GM18870 (cell line): ENCODE data around the gene NTRK2.

Experiments
- ATAC-seq: cut with Tn5 transposase; IDR thresholded peaks from one replicate; pipeline ENCODE4 v1.9.1; 2021; ENCODE audit warnings: moderate library complexity; ENCODE audit not compliant: unreplicated experiment

NTRK2 gene

GRCh38 chr9:84669288-84670137 is at the start of gene NTRK2:
NTRK2 (plus strand) TSS chr9:84669729; CDS start chr9:84670749, 1,020 bp downstream.
- ATAC-seq, result no peak

DNA sequence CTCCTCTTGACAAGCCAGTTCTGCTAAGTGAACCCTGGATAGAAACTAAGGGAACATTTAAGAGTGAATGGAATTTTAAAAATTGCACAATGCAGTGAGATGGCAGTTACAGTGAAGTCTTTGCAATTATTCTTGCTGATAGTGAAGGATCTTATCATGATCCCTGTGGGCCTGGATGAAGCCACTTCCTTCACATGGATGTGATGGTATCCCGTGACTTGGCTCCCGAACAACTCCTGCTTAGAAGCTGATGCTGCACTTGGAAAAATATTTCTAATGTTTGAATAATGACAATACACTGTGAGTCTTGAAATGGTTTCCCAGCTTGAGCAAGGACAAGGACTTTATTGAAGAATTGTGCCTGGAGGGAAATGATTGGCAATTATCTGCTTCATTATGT is 49.2 kb upstream of the NTRK2 start:
- ATAC-seq, result no peak

DNA sequence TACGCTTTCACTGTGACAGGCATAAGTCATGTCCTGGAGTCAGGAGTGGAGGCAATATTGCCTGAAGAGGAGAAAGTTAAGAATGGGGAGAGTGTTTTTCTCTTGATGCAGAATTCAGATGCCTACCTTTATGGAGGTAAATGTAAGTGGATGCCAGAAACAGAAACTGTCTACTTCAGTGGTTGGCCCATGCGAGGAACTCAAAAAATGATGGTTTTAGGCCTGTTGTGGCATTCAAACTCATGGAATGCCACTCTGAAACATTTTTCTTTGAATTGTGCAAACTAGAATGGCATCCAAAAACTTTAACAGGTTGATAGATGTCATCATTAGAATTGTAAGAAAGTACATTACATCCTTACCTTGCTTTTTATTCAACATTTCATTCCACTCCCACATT is 47.7 kb upstream of the NTRK2 start:
- ATAC-seq, result no peak

- no peak for ATAC-seq
Measured at GRCh38 chr9:84622981-84623380, 46.5 kb upstream of the NTRK2 start.

GRCh38 chr9:84636436-84636835 is 33.1 kb upstream of the NTRK2 start:
- no peak for ATAC-seq

DNA sequence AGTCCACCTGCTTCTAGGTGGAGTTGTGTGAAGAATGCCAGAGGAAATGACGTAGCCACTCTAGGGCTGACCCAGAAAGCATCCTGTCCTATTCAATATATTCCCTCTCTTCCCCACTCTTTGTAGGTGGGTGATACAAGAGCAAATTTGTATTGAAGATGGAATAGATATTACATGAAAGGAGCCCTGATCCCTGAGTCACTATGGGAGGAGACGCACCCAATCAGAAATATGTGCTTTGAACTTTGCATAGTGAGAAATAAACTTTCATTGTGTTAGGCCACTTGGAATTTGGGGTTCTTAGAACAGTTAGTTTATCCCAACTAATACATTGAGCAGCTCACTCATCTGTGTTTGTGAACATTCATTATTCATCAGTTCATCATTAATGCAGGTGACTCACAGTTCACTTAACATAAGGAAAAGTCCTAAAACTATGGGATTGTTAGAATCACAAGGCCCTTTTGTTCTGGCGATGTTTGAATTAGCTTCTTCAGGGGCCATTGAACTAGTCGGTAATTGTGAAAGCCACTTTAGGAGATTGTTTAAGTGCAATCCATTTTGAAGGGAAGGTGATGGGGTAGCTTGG is 26.9 kb upstream of the NTRK2 start:
- no peak for ATAC-seq

- no peak for ATAC-seq
Measured at GRCh38 chr9:84647699-84648098, 21.8 kb upstream of the NTRK2 start.

DNA sequence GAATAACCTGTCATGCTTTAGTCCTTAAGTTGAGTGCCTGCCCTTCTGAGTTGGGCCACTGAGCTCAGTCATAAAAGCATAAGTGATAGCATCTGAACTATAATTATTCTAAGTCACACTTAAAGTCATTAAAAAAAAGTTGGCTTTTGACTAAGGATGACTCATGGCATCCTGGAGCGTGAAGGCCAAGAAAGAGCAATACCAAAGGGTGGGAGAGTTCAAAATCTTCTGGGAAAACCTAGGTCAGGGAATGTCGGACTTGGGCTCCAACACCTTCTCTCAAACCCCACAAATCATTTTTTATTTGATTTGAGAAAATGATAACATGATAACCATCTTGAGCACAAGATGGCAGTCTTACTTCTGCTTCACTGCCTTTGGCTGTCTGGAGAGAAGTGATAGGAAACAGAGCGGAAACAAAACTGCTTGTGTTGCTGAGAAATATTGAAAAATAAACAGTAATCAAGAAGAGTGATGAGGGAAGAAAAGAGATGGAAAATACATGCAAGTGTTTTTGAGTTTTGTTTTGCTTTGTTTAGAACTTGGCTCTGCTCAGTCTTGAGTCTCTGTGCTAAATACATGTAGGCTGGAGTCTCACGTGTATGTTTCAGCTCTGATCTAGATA is 16.9 kb upstream of the NTRK2 start:
- no peak for ATAC-seq

DNA sequence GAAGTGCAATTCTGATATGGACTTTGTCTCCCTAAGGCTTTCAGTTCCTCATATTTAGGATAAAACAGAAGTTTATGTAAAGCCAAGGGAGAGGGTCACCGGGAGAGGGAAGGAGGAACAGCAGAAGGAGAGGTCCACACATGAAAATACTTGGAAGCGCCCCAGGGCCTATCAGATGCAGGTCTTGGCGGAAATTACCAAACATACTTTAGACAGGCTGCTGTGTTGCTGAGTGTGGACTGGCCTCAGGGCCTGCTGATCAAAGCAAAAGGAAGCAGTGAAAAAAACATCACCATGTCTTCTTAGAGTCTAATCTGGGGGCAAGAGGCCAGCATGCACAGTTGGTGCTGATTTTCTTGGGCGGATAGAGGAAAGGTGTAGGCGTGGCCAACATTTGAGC is 14.1 kb upstream of the NTRK2 start:
- ATAC-seq, result no peak

GRCh38 chr9:84659313-84659712 is 10.2 kb upstream of the NTRK2 start:
- no peak for ATAC-seq

GRCh38 chr9:84659773-84660172 is 9.8 kb upstream of the NTRK2 start:
- ATAC-seq, result no peak

GRCh38 chr9:84667571-84668195 is 1.8 kb upstream of the NTRK2 start:
- ATAC-seq, result no peak

DNA sequence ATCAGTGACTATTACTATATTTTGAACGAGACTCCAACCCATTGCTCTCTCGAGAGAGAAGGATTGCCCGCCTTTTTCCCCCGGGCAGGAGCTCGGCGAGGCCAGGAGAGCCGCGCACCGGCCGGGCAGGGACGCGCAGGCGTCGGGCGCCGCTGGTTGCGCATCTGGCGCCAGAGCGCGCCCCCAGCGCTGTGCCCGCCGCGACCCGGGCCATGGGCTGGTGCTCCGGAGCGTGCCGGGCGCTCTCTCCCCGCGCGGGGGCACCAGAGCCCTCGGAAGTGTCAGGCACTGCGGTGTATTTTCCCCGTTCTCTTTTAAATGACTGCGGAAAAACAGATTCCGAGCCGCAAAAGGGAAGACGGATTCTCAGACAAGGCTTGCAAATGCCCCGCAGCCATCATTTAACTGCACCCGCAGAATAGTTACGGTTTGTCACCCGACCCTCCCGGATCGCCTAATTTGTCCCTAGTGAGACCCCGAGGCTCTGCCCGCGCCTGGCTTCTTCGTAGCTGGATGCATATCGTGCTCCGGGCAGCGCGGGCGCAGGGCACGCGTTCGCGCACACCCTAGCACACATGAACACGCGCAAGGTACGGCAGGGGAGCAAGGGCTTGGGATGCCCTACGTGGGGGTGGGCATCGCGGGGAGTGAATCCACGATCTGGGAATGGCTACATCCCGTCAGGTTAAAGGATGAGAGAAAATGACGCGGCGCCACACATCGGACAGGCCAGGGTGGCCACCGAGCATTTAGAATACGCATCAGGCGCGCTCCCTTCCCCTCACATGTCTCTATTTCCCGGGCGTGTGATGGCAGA is 1.1 kb upstream of the NTRK2 start:
- ATAC-seq, result no peak

GRCh38 chr9:84669013-84669287 is 579 bp upstream of the NTRK2 start:
- no peak for ATAC-seq

DNA sequence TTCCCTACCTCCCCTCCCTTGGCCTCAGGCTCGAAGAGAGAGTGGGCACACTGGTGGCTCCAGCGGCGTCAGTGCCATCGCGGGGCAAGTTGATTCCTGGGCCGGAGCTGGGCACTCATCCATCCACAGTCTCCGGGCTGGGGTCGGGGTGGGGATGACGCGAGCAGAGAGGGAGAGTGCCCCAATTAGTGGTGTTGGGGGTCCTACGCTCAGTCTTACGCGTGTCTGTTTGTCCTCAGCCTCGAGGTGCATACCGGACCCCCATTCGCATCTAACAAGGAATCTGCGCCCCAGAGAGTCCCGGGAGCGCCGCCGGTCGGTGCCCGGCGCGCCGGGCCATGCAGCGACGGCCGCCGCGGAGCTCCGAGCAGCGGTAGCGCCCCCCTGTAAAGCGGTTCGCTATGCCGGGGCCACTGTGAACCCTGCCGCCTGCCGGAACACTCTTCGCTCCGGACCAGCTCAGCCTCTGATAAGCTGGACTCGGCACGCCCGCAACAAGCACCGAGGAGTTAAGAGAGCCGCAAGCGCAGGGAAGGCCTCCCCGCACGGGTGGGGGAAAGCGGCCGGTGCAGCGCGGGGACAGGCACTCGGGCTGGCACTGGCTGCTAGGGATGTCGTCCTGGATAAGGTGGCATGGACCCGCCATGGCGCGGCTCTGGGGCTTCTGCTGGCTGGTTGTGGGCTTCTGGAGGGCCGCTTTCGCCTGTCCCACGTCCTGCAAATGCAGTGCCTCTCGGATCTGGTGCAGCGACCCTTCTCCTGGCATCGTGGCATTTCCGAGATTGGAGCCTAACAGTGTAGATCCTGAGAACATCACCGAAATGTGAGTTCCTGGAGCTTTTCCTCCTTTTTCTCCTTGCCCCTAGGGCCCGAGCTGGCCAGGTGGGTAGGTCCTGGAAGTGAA is 861 bp downstream of the NTRK2 start:
- no peak for ATAC-seq

DNA sequence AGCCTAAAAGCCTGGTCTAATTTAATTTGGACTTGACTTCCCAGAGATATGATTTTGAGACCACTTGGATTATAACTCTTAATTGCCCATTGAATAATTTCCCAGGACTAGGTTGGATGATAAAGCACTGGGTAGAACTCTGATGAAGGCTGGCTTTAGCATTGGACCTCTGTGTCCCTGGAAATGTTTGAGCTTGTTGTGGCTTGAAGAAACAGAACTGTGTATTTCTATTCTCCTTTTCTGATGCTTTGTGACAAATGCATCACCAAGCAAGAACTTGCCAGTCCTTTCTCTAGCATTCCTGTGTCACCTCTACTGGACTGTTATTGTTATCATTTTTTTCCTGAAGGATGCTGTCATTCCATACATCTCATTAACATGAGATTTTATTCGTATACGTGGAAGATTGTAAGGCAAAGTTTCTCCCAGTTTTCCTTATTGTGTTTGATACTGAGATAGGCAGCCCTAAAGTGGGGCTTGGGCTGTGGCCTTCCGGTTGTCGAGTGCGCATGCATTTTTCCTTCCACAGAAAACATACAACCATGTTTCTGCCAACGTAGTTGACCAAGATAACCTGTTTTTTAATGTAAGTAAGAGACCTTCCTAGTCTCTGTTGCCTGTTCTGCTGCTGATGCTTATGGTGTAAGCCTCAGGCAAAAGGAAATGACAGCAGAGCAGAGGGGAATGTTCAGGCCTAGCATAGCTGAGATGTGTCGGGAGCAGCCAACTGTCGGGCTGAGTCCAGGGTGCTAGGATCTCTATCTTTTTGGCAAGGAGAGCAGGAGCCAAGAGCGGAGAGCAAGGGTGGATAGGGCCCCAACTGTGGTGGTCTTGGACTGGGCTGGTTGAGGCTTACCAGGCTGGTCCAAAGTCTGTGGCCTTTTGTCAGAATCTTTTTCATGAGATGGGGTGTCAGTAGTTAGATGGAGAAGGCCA is 2.3 kb downstream of the NTRK2 start:
- ATAC-seq, result no peak

DNA sequence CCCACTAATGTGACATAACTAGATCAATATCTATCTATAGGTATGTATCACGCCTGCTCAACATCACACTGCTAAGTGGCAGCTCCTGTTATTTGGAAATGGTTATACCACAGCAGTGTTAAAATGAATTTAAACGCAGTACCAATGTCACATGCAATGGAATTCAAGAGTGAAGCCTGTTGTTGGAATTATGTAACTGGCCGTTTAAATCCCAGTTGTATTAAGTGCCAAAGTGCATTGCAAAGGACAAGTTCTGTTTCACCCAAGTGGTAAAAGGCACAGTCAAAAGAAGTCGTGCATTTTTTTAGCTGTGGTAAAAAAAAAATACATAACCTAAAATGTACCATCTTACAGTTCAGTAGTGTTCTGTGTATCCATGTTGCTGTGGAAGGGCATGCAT is 4.3 kb downstream of the NTRK2 start:
- no peak for ATAC-seq

DNA sequence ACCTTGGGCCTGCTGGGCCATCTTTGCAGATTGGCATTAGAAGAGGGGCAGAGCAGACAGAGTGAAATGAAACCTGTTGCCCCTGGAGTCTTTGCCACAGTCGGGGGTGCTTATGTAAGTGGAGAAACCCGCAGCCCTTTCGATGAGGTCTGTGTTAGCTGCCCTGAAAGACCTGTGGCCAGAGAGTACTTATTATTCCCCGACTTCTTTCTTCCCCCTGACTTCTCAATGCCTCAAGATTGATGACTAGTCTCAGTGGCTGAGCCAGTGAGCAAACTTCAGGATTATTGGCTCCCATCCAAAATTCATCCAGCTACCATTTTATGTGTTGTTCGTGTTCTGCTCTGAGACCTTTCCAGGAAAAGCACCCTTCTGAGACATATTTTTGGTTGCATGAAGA is 7.6 kb downstream of the NTRK2 start:
- ATAC-seq, result no peak

GRCh38 chr9:84679571-84679970 is 10.0 kb downstream of the NTRK2 start:
- no peak for ATAC-seq
